GM19043 (cell line): ENCODE results near the gene DLG3.

Experiments used
- ATAC-seq: cut with Tn5 transposase; IDR thresholded peaks from one replicate; pipeline ENCODE4 v1.9.1; 2021; ENCODE audit warnings: low read depth; ENCODE audit not compliant: unreplicated experiment

Gene DLG3

DNA sequence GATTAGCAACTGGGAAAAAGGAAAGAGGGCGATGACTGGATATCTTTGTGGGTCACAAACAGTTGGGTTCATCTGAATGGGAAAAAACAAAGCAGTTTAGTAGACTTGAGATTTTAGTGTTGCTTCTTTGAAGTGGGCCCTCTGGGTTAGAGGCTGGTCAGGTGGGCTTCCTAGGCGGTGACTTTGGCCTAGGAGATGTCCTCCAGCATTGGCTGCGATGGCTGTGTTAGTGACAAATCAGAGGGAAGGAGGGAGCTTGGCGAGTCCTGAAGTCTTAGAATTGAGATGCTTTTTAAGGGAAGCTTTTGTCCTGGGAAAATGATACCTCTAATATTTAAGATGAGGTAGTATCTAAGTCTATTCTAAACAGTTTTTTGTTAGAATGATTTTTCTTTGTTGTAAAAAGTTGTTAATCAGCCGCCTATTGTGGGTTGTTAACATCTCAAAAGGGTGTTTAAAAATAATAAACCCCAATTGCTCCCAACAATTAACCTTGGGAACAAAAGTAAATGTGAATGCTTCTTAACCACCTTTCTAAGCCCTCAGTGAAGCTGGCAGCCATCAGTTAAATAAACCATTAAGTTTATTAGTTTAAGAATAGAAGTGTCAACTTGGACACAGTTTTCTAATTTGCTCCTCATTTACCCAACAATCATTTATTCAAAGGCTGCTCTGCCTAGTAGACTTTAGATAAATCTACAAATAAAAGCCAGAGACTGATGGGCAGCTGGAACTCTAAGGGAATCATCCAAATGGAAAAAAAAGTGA is 31.7 kb downstream of the DLG3 start:
- no peak for ATAC-seq

DNA sequence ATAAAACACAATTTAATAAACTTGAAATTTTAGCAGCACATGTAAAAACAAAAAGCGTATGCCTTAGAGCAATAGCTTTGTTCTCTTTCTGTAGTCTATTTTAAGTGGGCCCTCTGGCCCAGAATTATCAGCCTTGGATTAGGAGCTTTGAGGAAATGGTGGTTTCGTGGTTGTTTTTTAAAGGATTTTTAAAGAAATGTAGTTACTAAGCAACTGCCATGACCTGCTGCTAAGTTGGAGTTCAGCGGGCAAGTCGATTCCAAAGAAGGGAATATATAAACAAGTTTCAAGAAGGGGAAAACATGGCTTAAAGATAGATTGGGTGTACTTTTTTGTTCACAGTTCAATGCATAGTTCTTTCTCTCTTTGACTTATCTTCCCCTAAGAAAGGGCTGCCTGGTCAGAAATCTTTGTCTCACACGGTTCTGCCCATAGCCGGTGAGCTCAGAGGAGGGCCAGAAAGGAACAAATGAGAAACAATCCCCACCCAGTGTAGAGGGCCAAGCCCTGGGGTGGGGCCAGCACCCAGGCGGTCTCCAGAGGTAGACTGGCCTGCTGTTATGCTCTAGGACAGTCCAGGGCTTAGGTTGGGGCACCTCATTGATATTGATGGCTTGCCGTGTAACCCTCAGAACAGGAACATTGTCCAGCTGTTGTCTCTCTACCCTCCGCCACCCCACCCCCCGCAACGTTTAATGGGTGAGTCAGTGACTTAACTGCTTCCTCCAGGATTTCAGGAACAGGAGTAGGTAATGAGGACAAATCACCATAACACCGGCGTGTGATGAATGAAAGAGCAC is 32.5 kb downstream of the DLG3 start:
- ATAC-seq, result no peak

DNA sequence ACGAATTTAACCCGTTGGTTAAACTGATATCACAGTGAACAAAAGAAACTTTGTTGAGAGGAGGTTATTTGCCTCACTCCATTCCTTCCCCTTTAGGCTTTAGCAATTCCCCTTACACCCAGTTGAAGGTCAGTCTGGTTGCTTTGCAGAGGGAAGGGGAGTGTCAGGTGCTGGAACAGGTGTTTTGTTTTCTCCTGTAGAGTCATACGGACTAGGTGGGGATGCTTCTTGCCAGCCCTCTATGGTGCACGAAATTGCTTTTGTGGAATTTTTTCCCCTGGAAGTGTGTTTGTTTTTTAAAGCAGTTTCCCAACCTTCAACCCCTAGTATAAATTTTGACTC is 33.1 kb downstream of the DLG3 start:
- no peak for ATAC-seq

DNA sequence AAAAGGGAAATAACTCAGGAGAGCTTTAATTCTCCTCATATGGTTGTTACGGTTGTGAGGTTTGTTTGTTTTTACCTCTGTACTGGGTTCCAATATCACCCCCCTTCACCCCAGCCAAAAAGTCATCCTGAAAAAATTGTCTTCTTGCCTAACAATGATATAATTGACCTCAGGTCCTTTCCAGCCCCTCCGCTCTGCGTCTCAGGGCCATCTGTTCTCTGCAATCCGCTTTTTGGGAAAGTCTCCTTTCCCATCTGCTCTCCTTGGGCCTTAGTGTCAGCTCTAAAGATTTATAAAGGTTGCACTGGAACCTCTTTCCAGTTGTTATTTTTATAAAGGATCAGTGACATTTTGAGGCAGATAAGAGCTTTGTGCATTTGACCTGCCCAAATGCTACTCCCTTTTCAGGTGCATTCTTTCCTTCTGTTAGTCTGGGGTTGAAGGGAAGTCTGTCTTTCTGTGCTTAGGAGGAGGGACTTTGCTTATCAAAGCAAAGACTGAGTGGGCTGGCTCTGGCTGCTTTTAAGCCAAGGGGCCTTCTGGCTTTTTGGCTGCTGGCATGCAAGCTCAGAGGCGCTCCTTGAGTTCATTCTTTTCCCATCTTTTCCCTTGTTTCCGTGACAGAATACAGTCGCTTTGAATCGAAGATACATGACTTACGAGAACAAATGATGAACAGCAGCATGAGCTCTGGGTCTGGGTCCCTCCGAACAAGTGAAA is 34.1 kb downstream of the DLG3 start:
- ATAC-seq, result no peak

DNA sequence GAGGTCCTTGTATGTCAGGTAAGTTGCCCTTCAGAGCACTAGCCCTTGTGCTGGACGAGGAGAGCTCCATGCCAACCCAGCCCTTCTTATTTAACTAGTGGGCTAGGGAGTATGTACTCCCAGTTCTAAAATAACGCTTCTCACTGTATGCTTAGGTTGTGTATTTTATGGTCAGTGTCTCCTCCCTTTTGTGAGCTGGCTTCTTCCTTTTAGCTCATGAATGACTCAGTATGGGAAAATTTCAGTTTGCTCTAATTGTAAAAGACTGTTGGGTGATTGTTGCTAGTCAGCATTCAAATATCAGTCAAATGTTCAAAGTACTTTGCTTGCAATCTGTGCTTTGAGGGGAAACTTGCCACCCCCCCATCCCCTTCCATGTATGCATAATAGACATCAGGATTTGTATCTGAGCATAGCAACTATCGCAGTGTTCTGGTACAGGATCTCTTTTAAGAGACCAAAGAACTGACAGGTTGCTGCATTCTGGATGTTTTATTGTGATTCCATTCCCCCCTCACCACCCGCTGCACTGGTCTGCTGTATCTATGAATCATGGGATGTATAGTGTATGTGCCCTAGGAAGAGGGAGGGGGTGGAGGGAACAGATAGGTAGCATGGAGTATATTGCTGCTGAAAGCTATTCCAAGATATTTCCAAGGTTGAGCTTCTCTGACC is 34.7 kb downstream of the DLG3 start:
- no peak for ATAC-seq

DNA sequence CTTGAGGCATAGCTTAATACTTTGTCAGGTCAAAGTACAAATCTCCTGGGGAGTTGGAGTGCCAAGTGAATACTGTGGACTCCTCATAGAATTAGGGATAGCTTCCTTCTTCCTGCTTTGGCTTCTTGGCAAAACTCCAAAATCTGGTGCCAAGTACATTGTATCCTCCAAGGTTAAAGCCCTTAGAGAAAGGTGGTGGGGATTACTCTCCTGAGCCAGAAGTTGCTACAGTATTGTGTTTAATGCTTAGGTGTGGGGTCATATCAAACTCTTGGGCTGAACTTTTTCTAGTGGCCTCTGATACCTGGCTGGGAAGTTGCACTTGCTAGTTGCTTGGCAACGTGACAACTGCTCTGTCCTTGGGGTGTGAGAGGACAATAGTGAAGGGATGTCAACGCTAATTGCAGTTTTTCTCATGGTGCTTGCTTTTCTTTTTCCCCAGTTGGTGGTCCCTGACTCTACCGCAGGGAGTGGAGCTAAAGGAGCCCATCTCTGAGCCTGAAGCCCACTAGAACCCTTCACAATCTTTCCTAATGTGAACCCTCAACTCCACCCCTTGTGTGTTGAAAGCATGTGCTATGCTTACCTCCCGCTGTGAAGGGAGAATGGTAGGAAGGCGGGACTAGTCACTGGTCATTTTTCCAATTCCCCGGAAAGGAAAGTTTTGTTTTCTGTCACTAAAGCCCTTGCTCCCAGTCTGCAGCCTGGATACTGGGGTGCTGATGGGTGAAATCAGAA is 35.5 kb downstream of the DLG3 start:
- ATAC-seq, result no peak

DNA sequence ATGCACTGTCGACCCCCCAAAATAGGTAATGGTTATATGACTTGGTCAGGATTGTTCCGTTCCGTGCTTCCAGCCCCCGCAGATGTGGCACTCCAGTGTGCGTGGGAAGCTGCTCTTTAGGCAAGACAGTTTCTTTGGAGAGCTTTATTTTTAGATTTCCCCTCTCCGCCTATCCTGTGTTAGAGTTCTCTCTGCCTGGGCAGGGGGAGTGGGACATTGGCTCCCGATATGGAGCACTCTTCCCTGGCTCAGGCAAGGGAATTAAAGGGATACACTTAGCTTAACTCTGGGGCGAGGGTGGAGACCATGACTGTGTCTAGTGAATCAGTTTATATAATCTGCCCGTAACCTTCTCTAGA is 36.0 kb downstream of the DLG3 start:
- no peak for ATAC-seq

DNA sequence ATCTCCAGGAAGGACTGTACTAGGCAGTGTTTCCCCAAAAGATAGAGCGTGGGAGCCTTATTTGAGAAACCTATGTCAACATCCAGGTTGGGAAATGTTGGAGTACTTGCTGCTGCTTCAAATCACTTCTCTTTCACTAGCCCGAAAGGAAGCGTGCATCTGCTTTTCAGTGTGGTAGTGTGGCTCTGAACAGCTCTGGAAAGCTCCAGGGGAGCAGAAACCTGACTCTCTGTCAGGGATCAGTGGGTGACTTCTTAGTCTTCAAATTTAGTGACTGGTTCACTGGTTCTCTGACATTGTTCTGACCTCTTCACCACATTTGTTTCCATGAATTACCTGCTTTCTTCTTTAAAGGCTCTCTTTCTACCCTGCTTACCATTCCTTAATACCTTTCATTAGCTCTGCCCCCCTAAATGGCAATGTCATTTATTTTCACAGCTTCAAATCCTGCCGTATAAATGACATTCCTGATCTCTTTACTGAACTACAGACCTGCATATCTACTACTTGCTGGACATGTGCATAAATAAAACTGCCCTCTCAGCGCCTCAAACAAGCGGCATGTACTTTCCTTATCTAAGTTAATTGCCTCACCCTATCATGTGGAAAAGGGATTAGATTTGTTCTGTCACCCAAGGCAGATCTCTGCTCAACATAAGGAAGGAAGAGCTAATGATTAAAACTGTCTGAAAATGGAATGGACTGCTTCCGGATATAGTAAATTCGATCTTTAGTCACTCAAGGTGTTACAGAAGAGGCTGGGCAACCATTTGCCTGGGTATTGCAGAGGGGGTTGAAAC is 37.0 kb downstream of the DLG3 start:
- no peak for ATAC-seq

DNA sequence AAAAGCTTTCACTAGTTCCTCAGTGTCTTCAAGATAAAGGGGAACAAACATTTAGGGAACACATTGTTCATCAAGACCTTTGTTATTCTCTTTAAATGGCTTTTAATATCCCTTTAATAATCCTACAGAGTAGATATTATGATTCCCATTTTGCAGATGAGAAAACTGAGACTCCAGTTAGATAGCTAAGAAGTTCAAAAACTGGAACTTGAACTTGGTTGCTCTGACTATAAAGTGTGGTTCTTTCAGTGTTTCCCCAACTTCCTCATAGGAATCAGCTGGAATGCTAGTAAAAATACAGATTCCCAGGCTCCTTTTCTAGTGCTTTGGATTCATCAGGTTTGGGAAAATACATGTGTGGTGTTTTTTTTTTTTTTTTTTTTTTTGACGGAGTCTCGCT is 37.7 kb downstream of the DLG3 start:
- no peak for ATAC-seq

DNA sequence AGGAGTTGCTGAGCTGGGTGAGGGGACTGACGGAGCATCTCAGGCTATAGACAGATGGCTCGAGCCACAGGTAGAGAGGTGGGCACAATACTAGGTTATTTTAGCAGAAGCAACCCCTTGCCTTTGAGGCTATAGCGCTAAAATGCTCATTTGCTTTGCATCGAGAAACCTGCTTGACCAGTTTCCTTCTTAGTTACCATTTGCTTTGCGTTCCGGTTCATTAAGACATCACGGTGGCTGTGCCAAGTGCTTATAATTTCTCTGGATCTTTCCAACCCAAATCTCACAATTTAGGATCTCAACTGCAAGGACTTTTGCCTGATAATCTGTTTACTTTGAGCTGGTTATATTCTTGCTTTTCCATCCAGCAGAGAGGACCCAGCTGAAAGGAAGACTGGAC is 40.8 kb downstream of the DLG3 start:
- no peak for ATAC-seq

DNA sequence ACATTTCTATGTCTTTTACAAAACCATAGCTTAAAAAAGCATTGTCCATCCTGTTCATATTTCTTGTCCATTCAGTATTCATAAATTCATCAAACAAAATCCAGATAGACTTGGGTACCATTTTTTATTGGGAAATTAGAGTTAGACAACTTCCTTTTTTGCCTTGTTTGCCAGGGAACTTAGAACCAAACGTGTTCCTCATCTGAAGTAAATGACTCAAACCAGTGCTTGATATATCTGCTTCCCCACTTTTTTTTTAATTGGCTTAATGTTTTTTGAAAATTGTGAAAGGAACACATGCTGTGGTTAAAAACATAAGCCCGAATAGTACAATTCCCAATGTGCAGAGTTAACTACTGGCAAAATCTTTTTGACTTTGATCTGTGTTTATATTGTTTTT is 44.2 kb downstream of the DLG3 start:
- no peak for ATAC-seq

DNA sequence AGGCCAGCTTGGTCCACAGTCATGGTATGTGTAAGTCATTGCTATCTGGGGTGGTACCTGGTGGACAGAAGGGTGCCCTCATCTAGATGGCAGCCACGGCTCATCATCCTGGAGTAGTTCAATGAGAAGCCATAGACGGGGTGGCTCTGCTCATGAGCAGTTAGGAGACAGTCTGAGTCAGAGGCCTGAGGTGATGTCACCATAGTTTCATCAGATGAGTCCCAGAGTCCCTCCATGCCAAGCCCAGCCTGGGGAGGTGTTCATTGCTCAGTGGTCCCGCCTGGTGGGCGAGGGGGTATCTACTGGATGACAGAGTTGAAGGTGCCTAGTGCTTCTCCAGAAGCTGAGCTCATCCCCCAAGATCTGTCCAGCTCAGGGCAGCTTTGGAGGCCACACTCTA is 49.8 kb downstream of the DLG3 start:
- no peak for ATAC-seq

DNA sequence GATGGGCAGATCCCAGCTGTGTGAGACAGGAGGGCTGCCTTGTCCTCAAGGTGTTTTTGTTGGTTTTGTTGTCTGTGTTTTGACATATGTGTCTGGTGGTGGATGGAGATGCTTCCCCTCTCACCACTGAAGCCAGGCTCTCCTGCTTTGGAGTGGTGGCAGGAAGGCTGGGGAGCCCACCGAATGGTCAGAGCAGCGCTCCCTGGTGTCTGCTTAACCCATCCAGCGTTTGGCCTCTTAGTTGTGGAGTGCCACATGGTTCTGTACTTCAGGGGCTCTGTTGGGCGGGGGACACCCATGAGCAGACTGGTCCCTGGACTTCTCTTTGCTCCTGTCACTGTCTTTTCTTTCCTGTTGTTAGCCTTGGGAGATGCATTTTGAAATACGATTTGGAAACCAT is 51.9 kb downstream of the DLG3 start:
- no peak for ATAC-seq

DNA sequence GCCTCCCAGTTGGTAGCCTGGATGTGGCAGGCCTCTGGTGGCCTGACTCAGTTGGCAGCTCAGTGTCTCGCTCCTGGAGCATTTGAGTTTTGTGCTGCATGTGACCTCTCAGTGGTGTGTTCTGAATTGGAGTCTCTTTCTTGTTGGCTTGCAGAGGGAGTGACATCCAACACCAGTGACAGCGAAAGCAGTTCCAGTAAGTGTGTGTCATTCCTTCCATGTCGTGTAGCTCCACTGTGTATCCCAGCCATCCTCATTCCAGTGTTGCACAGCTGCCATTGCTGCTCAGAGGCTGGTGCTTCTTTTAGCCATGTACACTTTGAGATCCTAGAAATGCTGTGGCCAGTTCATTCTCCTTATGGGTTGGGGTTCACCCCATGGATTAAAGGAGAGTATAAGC is 52.4 kb downstream of the DLG3 start:
- no peak for ATAC-seq

DNA sequence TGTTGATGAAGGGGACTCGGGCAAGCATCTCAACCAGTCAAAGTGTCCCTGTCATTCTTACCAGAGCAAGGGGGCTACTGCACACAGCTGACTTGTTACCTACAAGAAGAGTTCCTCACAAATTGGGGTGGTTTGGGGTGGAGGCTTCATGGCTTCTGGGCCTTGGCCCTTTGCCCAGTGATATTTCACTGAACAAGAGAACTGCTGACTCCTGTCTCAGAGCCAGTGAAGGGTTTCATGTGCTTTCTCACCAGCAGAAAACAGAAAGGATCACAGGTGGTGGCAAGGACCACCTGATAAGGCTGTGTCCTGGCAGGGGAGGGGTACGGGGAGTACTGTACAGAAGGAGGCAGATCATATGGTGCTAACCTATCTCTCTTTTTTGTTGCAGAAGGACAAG is 53.5 kb downstream of the DLG3 start:
- ATAC-seq, result no peak

DNA sequence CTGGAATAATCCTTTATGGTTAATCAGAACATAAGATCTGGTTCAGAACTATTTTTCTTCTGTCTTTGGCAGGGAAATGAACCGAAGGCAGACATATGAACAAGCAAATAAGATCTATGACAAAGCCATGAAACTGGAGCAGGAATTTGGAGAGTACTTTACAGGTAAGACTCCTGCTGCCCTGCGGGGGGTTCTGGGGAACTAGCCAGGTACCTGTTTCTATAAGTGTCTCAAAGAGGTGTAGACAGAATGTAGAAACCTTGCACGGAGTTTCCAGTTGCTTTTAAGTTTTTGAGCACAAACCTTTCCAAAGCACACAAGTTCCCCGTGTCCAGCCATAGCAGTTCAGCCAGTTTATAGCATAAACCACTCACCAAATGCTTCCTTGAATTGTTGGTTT is 56.2 kb downstream of the DLG3 start:
- no peak for ATAC-seq

DNA sequence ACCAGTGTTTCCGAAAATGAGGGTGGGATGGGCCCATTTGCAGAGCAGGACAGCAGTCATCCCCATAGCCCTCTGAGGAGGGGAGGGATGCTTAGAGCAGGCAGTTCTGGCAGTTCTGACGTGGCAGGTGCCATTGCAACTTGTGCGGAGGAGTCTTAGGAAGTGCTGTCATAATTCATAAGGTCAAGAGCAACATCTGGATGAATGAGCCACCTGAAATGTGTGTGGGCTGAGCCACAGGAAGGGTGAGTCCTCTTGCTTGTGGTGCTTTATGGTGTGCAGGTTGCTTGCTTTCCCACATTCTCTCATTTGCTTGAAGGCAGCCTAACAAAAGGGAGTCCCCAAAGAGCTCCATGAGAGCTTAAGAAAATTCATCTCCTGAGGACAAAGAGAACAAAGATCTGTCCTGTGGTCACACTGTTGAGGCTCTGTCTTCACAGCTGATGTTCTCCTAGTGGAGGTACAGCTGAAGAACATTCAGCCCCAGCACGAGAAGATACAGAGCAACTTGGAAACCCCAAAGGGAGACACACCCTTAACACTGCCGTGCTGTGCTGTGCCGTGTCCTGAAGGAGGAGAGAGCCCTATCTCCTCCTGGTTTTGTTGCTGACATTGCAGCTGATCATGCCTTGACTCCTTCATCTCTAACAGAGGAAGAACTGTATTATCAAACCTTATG is 60.3 kb downstream of the DLG3 start:
- no peak for ATAC-seq

DNA sequence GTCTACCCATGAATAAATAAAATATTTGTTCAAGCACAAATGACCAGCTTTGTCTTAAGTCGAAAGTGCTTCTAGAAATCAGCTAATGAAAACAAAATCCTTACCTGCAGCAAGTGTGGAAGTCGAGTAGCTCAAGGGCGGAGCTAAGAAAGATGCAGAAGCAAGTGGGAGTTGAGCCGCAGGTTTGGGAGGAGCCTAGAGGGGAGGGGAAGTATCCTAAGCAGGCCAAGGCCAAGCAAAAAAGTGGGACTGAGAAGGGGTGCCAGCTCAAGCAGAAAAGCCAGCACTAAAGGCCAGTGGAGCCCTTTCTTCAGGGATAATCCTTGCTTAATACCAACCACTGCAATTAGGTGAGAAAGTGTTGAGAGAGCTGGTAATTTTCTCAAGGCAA is 60.8 kb downstream of the DLG3 start:
- no peak for ATAC-seq

DNA sequence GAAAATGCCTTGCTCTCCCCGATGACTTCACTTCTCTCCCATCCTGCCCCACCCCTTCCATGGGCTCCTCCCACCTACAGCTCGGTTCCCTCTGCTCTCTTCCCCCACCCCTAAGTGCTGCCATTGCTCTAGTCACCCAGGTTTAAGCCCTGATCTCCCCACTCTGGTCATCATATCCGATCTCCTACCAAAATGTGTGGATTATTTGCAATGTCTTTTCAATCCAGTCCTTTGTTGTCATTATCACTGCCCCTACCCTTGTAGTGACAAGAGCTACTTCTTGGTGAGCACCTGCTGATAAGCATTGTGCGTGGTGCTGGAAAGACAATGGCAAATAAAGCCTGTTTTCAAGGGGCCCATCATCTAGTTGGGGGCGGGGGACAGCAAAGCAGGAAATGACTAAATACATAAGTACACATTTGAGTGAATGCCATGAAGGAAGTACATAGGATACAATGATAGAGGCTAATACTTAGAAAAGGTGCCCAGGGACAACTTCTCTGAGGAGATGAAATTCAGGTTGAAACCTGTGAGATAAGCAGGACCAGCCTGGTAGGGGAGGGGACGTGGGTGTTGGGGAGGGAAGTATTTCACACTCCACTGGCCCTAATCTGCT is 63.8 kb downstream of the DLG3 start:
- ATAC-seq, result peak; percentile 68
